GM12878 (cell line): ENCODE results near the gene RGP1. TPM values are rescaled to one million over a fixed set of nuclear protein-coding genes. Genes with fewer than 3 reads are reported as not detected.

Source experiments
- ATAC-seq: fragments of 200-7000 bp; cut with Tn5 transposase; 3 replicates; pipeline ENCODE4 v1.9.1; 2020; ENCODE audit warnings: mild to moderate bottlenecking, moderate library complexity
- BruUV-seq: library from RNA; stranded (reverse); fragments of 400-500 nt; replicated peaks from 2 replicates; lab custom pipeline; 2021; lab: Mats Ljungman, UMichigan
- CTCF ChIA-PET: fragments of 300-600 bp; sonication (Branson Sonifier 250); formaldehyde crosslinking; extraction: SDS; loops from one replicate; lab custom pipeline; 2021; ENCODE audit warnings: inconsistent platforms; lab: Yijun Ruan, JAX
- POLR2A ChIA-PET: fragments of 350-600 bp; formaldehyde crosslinking; extraction: SDS; loops from one replicate; lab custom pipeline; 2021; ENCODE audit warnings: inconsistent platforms; lab: Charles Lee
- RAD21 ChIA-PET: fragments of 300-600 bp; sonication (Branson Sonifier 250); formaldehyde crosslinking; loops from one replicate; lab custom pipeline; 2023; ENCODE audit warnings: antibody characterized with exemption; ENCODE audit not compliant: unreplicated experiment; lab: Charles Lee
- SMC1A ChIA-PET: fragments of 300-600 bp; sonication (Branson Sonifier 250); formaldehyde crosslinking; loops from one replicate; lab custom pipeline; 2023; ENCODE audit not compliant: unreplicated experiment, uncharacterized antibody; lab: Charles Lee
- DNase-seq: peaks from one replicate; pipeline ENCODE4 v3.0.0-alpha.2; 2011; ENCODE audit warnings: low read depth, low spot score
- FAIRE-seq: peaks from 3 replicates; lab custom pipeline; 2011; peaks lifted over from hg19 to GRCh38; lab: Jason Lieb, UNC
- H2AFZ ChIP-seq: 2 replicates; pipeline ENCODE4 v1.6.0; 2011; ENCODE audit warnings: low read depth, low read length, control low read depth; ENCODE audit not compliant: control insufficient read depth
- H3K27ac ChIP-seq: 2 replicates; pipeline ENCODE4 v1.5.1; 2011; ENCODE audit warnings: control low read depth; ENCODE audit not compliant: control insufficient read depth, insufficient read depth
- H3K27me3 ChIP-seq, 2 experiments: replicated peaks in 1 of 2; 2 replicates each; pipeline versions ENCODE4 v1.6.0 to v1.6.1; 2011; ENCODE audit warnings: low read length in 1 of 2; ENCODE audit not compliant: control insufficient read depth in 2 of 2, insufficient read depth in 2 of 2
- H3K36me3 ChIP-seq, 2 experiments: 2 replicates each; pipeline ENCODE4 v1.5.1; 2011; ENCODE audit warnings: low read length in 1 of 2; ENCODE audit not compliant: control insufficient read depth in 2 of 2, insufficient read depth in 2 of 2
- H3K4me1 ChIP-seq: 2 replicates; pipeline ENCODE4 v1.6.1; 2011; ENCODE audit warnings: mild to moderate bottlenecking, low read length, moderate library complexity, mixed read lengths; ENCODE audit not compliant: control insufficient read depth, insufficient read depth
- H3K4me2 ChIP-seq: 2 replicates; pipeline ENCODE4 v1.6.0; 2011; ENCODE audit warnings: control low read depth; ENCODE audit not compliant: control insufficient read depth, insufficient read depth
- H3K4me3 ChIP-seq: fragments of 200-600 bp; sonication (generic); 2 replicates; pipeline ENCODE4 v1.5.1; 2016
- H3K79me2 ChIP-seq: 2 replicates; pipeline ENCODE4 v1.6.0; 2011; ENCODE audit warnings: low read length; ENCODE audit not compliant: control insufficient read depth, insufficient read depth
- H3K9ac ChIP-seq: 2 replicates; pipeline ENCODE4 v1.8.0; 2011; ENCODE audit warnings: low read length, control low read depth, mixed read lengths; ENCODE audit not compliant: control insufficient read depth, insufficient read depth
- H3K9me3 ChIP-seq: replicated peaks from 3 replicates; pipeline ENCODE4 v1.5.1; 2011; ENCODE audit warnings: mild to moderate bottlenecking, low read length; ENCODE audit not compliant: control insufficient read depth, insufficient read depth
- H4K20me1 ChIP-seq: 2 replicates; pipeline ENCODE4 v1.6.0; 2011; ENCODE audit not compliant: control insufficient read depth, insufficient read depth
- BHLHE40 ChIP-seq, 2 experiments: fragments of 450-650 bp in 1 of 2; IDR thresholded peaks; 2 replicates each; pipeline ENCODE4 v1.6.1; 2011 to 2017; ENCODE audit warnings: low read depth in 2 of 2, borderline replicate concordance in 1 of 2, improper control_type of control experiment in 1 of 2, low read length in 1 of 2, mild to moderate bottlenecking in 1 of 2
- EGR1 ChIP-seq, 2 experiments: IDR thresholded peaks; 1 replicate in 1 of 2; 2 replicates in 1 of 2; pipeline ENCODE4 v1.6.1; 2011 to 2012; ENCODE audit warnings: low read depth in 2 of 2, low read length in 2 of 2, borderline replicate concordance in 1 of 2, mild to moderate bottlenecking in 1 of 2, moderate library complexity in 1 of 2
- FOXK2 ChIP-seq: fragments of 450-650 bp; IDR thresholded peaks from 2 replicates; pipeline ENCODE4 v1.6.1; 2017; ENCODE audit warnings: mild to moderate bottlenecking, moderate library complexity
- MEF2A ChIP-seq: IDR thresholded peaks from 2 replicates; pipeline ENCODE4 v1.6.1; 2011; ENCODE audit warnings: low read depth, mild to moderate bottlenecking, low read length, moderate library complexity; ENCODE audit not compliant: insufficient read depth
- MLLT1 ChIP-seq: fragments of 450-650 bp; IDR thresholded peaks from 2 replicates; pipeline ENCODE4 v1.6.1; 2016; ENCODE audit warnings: mild to moderate bottlenecking
- NFIC ChIP-seq: IDR thresholded peaks from 2 replicates; pipeline ENCODE4 v1.6.1; 2012; ENCODE audit warnings: low read depth, mild to moderate bottlenecking, inconsistent platforms, low read length, moderate library complexity
- SRF ChIP-seq, 2 experiments: IDR thresholded peaks; 2 replicates each; pipeline ENCODE4 v1.6.1; 2011; ENCODE audit warnings: low read depth in 2 of 2, low read length in 2 of 2, mild to moderate bottlenecking in 1 of 2, moderate library complexity in 1 of 2
- ZNF622 ChIP-seq: fragments of 450-650 bp; IDR thresholded peaks from 2 replicates; pipeline ENCODE4 v1.6.1; 2017; ENCODE audit warnings: mild to moderate bottlenecking, inconsistent platforms
- WGBS: methylation state at CpG from one replicate; pipeline ENCODE4 v1.1.6; 2016; ENCODE audit warnings: low lambda C conversion rate; ENCODE audit not compliant: insufficient replicate concordance, insufficient coverage; ENCODE audit errors: missing lambda C conversion rate; 5-methylcytosine and 5-hydroxymethylcytosine counted together
- in situ Hi-C: fragments of 300-500 bp; cut with MboI; formaldehyde crosslinking; loops from 9 replicates; pipeline ENCODE4 v1.14.3; 2018; ENCODE audit warnings: mixed read lengths
- intact Hi-C: fragments of 100-400 bp; cut with micrococcal nuclease; formaldehyde crosslinking; loops from one replicate; pipeline ENCODE4 v1.14.2; 2022; ENCODE audit not compliant: unreplicated experiment
- polyA plus RNA-seq, 11 experiments: library from polyadenylated mRNA; depleted of rRNA in 4 of 11; unstranded in 6 of 11; stranded (reverse) in 5 of 11; fragments of >200 nt; fragmentation: Nextera tagmentation in 4 of 11; fragmentation: Illumina TruSeq in 1 of 11; extraction: Ambion mirVana in 4 of 11; extraction: Trizol in 1 of 11; gene quantifications; 1 replicate in 1 of 11; 2 replicates in 10 of 11; pipeline versions ENCODE4 v1.2.1 to v1.2.3, GENCODE V29; 2011 to 2016; ENCODE audit warnings: inconsistent platforms in 2 of 11, missing spikeins in 2 of 11, low read depth in 1 of 11
- total RNA-seq, 4 experiments: library from RNA; depleted of rRNA in 3 of 4; stranded (reverse); fragments of >200 nt in 3 of 4; fragmentation: Illumina TruSeq in 1 of 4; extraction: Trizol in 1 of 4; gene quantifications; 2 replicates each; pipeline versions ENCODE4 v1.2.1 to v1.2.3, GENCODE V29; 2013 to 2021

The RGP1 gene
- total and polyA plus RNA-seq, 10 of the 15 experiments (the other 5 are each of a cell fraction or from before 2014, with no cell fraction given): 0.44 to 14.9 (median 7.4) TPM

- no peaks in the 10 kb centered on the region for H3K9me3 ChIP-seq
- intact Hi-C loops: no loop called here
- H3K79me2 ChIP-seq: no peaks in the 10 kb centered on the region
- H3K27ac ChIP-seq: no peak overlapping the region
- H3K36me3 ChIP-seq: peaks cover 69 to 75% of the 10 kb centered on the region in 2 experiments
- no peak overlapping the region for H2AFZ ChIP-seq
- H3K4me1 ChIP-seq: no peaks in the 10 kb centered on the region
- ChIA-PET POLR2A (no interaction called here), RAD21 (no interaction called here), CTCF (interaction anchor here (0.6 to 1.3 kb wide), 2 partner anchors 8 to 70 kb away, joined by 3 read pairs; no protein-coding TSS in a partner anchor), SMC1A (no interaction called here)
- no peak for FAIRE-seq
- no peak for DNase-seq
- no peak overlapping the region for H3K4me3 ChIP-seq
- no TSS peak for BruUV-seq
- no peaks in the 10 kb centered on the region for H3K27me3 ChIP-seq
- no peaks in the 10 kb centered on the region for H4K20me1 ChIP-seq
- ATAC-seq: no peak
- no peak for TF ChIP-seq MLLT1
- TF ChIP-seq BHLHE40 (IDR thresholded peaks at IDR 0.05; ENCODE audit: borderline replicate concordance in 1 of 2, low read depth in 2 of 2, low read length in 1 of 2): no peak
- TF ChIP-seq NFIC: no peak
- TF ChIP-seq SRF (IDR thresholded peaks at IDR 0.05; ENCODE audit: low read depth in 2 of 2, low read length in 2 of 2): no peak
- no peak for TF ChIP-seq FOXK2
- TF ChIP-seq ZNF622: no peak
- no peak for TF ChIP-seq EGR1 (IDR thresholded peaks at IDR 0.05; ENCODE audit: borderline replicate concordance in 1 of 2, low read depth in 2 of 2, low read length in 2 of 2)
- no peak for TF ChIP-seq MEF2A
- H3K4me2 ChIP-seq: no peak overlapping the region
- 92% methylated on average over 6 of the region's 7 CpGs for WGBS
- in situ Hi-C loops: no loop called here
- H3K9ac ChIP-seq: no peak overlapping the region
These were observed 46.4 kb upstream of the RGP1 start for GRCh38 chr9:35702696-35703095.
